Breast epithelium (tissue), 4 donors: ENCODE results near the gene GDPD5. TPM values are rescaled to one million over a fixed set of nuclear protein-coding genes. Genes with fewer than 3 reads are reported as not detected.

Experiments used
- DNase-seq, 2 donors: peaks; one replicate each; pipeline ENCODE4 v3.0.0-alpha.2; 2019; ENCODE audit warnings: low spot score in 2 of 2
- H3K27ac ChIP-seq, 2 donors: fragments of 200-600 bp; sonication (generic) in 1 of 2; one replicate each; pipeline ENCODE4 v1.5.1; 2016 to 2019; ENCODE audit warnings: mild to moderate bottlenecking in 1 of 2
- H3K27me3 ChIP-seq, 2 donors: fragments of 200-600 bp; sonication (generic) in 1 of 2; one replicate each; pipeline versions ENCODE4 v1.5.1 to v1.6.0; 2017 to 2019; ENCODE audit warnings: control low read depth in 1 of 2, mild to moderate bottlenecking in 1 of 2
- H3K36me3 ChIP-seq: fragments of 200-600 bp; one replicate; pipeline ENCODE4 v1.5.1; 2019
- H3K4me1 ChIP-seq, 2 donors: fragments of 200-600 bp; sonication (generic); one replicate each; pipeline ENCODE4 v1.5.1; 2016 to 2019; ENCODE audit warnings: control low read depth in 1 of 2
- H3K4me3 ChIP-seq, 3 donors: fragments of 200-600 bp; sonication (generic); 1 replicate in 2 of 3; 2 replicates in 1 of 3; pipeline ENCODE4 v1.5.1; 2016 to 2019; ENCODE audit warnings: mild to moderate bottlenecking in 3 of 3, moderate library complexity in 2 of 3
- H3K9me3 ChIP-seq, 2 donors: fragments of 200-600 bp; sonication (generic) in 1 of 2; one replicate each; pipeline ENCODE4 v1.5.1; 2016 to 2019; ENCODE audit warnings: control low read depth in 1 of 2
- POLR2A ChIP-seq: fragments of 450-650 bp; IDR thresholded peaks from one replicate; pipeline ENCODE4 v1.6.1; 2016; ENCODE audit warnings: antibody characterized with exemption, mild to moderate bottlenecking, moderate library complexity
- POLR2AphosphoS5 ChIP-seq, 3 donors: sonication (generic); formaldehyde crosslinking; IDR thresholded peaks; one replicate each; pipeline ENCODE4 v1.6.1; 2017; ENCODE audit warnings: antibody characterized with exemption in 3 of 3
- intact Hi-C: fragments of 100-400 bp; cut with DNase I; formaldehyde crosslinking; loops from one replicate; pipeline ENCODE4 v1.15.1; 2023; ENCODE audit warnings: low total_unique reads
- total RNA-seq, 3 donors: library from RNA; depleted of rRNA; stranded (reverse); fragments of >200 nt; gene quantifications; one replicate each; pipeline ENCODE4 v1.1.0, GENCODE V29; 2016
- TF ChIP-seq, protein P1 (sequence below), 3 donors: fragments of 450-650 bp; IDR thresholded peaks; one replicate each; pipeline ENCODE4 v1.5.1; 2016 to 2017; ENCODE audit warnings: antibody characterized with exemption in 3 of 3, mild to moderate bottlenecking in 3 of 3, moderate library complexity in 3 of 3

Gene GDPD5
- total RNA-seq, 3 donors from 2014 or later: 10.5 to 25.9 (median 14.8) TPM

DNA sequence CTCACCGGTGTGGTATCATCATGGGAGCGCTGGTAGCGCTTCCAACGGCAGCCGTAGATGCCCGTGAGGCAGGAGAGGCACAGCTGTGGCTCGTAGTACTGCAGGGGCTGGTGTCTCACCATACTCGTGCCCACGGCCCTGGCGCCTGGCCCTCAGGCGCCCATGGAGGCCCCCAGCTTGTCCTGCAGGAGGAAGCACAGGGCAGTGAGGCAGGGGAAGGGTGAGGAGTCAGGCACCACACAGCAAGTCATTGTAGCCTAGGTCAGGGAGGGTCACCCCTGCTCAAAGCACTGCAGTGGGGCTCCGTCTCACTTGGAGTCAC lies 48.2 kb downstream of the GDPD5 start:
- peak overlapping the region; percentile 83 to 94 for H3K27ac ChIP-seq
- intact Hi-C loops: loop anchor here (5.0 kb wide), 1 partner anchor 1250 kb away; no protein-coding TSS in a partner anchor
- DNase-seq: no peak

DNA sequence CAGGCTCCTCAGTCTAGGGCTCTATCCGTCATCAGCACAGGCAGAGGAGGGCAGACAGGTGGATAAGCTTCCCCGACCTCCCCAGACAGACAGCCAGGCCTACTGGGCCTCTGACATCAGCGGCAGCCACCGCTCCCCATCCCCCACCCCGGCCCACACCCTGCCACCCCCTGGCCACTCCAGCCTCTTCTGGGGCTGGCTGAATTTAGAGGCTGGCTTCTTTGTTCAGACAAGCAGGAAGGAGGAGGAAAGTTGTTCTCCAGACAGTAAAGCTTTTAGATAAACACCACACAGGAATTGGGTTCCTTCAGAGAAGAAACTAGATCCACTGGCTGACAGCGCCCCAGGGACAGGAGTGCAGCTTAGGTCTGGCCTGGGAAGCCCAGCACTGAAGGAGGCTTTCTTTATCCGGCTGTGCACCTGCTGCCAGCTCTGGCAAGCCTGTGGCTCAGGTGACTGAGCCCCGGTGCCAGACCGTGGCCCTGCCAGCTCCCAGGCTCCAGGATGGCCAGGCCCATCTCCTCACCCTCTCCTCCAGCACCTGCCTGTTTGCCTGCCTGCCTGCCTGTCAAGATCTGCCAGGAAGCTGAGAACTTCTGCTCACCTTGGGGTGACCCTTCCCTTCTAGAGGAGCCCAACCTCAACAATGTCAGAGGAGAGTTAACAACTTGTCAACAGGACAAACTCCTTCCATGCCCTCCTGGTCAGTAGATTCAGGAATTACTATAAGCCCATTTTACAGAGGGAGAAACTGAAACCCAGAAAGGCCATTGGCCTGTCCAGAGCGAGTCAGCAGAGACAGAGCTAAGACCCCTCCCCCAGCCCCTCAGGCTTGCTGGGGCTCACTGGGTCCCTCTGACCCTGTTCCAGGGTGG lies 48.8 kb downstream of the GDPD5 start:
- no peaks in the 10 kb centered on the region for H3K36me3 ChIP-seq
- H3K4me1 ChIP-seq: peaks cover 3% of the 10 kb centered on the region in 2 donors
- intact Hi-C loops: loop anchor here (5.0 kb wide), 1 partner anchor 1250 kb away; no protein-coding TSS in a partner anchor
- H3K27ac ChIP-seq: peak overlapping the region; percentile 83 to 94
- H3K27me3 ChIP-seq: no peaks in the 10 kb centered on the region
- DNase-seq: peak; percentile 75 to 84
- TF ChIP-seq, protein P1, sequence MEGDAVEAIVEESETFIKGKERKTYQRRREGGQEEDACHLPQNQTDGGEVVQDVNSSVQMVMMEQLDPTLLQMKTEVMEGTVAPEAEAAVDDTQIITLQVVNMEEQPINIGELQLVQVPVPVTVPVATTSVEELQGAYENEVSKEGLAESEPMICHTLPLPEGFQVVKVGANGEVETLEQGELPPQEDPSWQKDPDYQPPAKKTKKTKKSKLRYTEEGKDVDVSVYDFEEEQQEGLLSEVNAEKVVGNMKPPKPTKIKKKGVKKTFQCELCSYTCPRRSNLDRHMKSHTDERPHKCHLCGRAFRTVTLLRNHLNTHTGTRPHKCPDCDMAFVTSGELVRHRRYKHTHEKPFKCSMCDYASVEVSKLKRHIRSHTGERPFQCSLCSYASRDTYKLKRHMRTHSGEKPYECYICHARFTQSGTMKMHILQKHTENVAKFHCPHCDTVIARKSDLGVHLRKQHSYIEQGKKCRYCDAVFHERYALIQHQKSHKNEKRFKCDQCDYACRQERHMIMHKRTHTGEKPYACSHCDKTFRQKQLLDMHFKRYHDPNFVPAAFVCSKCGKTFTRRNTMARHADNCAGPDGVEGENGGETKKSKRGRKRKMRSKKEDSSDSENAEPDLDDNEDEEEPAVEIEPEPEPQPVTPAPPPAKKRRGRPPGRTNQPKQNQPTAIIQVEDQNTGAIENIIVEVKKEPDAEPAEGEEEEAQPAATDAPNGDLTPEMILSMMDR (IDR thresholded peaks at IDR 0.05): no peak
- TF ChIP-seq POLR2A (no peak), POLR2AphosphoS5 (IDR thresholded peaks at IDR 0.05) (no peak)
- no peaks in the 10 kb centered on the region for H3K9me3 ChIP-seq
- no peak overlapping the region for H3K4me3 ChIP-seq

More for the DNA sequence above, 48.2 kb downstream of the GDPD5 start:
- peaks cover 3% of the 10 kb centered on the region in 2 donors for H3K4me1 ChIP-seq
- no peaks in the 10 kb centered on the region for H3K27me3 ChIP-seq
- H3K4me3 ChIP-seq: no peak overlapping the region
- no peaks in the 10 kb centered on the region for H3K9me3 ChIP-seq
- no peak for TF ChIP-seq POLR2A
- TF ChIP-seq, protein P1 (IDR thresholded peaks at IDR 0.05): no peak
- no peak for TF ChIP-seq POLR2AphosphoS5 (IDR thresholded peaks at IDR 0.05)
- no peaks in the 10 kb centered on the region for H3K36me3 ChIP-seq

DNA sequence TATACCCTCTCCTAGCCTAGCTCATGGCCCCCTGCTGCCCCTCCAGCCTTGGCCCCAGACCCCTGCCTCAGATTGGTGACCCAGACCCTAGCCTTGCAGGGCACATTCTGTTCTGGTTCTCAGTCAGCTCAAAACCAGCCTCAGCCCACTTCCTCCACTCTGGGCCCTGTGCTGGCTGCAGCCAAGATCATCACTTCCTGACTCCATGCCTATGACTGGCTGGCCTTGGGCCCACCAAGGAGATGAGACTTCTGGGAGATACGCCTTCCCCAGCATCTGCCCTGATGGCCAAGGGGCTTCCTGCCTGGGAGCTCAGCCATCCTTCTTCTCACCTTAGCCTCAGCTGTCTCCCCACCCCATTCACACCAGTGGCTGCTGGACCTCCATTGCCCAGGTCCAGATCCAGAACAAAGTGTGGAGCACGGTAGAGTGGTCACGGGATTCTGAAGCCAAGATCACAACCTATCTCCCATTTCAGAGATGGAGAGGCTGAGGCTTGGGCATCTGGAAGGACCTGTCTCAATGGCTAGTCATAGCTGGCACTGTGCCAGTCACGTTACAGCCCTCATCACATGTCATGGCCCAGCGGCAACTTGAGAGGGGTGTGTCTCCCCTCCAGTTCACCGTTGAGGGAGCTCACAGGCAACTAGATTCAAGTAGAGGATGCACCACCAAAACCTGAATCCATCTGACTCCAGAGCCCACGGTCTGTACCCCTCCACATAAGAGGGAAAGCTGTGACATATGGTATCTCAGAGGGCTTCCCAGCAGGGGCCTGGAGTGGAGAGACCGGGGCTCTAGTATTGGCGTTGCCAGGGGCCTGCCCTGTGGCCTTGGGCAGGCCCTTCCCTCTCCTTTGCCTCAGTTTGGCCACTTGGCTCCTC lies 49.7 kb downstream of the GDPD5 start:
- H3K4me3 ChIP-seq: peak overlapping the region in 1 of 3 donors; percentile 38
- TF ChIP-seq POLR2A: no peak
- TF ChIP-seq POLR2AphosphoS5 (IDR thresholded peaks at IDR 0.05): no peak
- TF ChIP-seq, protein P1 (IDR thresholded peaks at IDR 0.05): no peak
- peak in 1 of 2 donors; percentile 38 for DNase-seq
- H3K9me3 ChIP-seq: no peaks in the 10 kb centered on the region
- intact Hi-C loops: loop anchor here (5.0 kb wide), 1 partner anchor 1251 kb away; no protein-coding TSS in a partner anchor
- H3K4me1 ChIP-seq: peaks cover 3% of the 10 kb centered on the region in 2 donors
- no peaks in the 10 kb centered on the region for H3K36me3 ChIP-seq
- H3K27me3 ChIP-seq: no peaks in the 10 kb centered on the region
- peak overlapping the region; percentile 83 to 94 for H3K27ac ChIP-seq

DNA sequence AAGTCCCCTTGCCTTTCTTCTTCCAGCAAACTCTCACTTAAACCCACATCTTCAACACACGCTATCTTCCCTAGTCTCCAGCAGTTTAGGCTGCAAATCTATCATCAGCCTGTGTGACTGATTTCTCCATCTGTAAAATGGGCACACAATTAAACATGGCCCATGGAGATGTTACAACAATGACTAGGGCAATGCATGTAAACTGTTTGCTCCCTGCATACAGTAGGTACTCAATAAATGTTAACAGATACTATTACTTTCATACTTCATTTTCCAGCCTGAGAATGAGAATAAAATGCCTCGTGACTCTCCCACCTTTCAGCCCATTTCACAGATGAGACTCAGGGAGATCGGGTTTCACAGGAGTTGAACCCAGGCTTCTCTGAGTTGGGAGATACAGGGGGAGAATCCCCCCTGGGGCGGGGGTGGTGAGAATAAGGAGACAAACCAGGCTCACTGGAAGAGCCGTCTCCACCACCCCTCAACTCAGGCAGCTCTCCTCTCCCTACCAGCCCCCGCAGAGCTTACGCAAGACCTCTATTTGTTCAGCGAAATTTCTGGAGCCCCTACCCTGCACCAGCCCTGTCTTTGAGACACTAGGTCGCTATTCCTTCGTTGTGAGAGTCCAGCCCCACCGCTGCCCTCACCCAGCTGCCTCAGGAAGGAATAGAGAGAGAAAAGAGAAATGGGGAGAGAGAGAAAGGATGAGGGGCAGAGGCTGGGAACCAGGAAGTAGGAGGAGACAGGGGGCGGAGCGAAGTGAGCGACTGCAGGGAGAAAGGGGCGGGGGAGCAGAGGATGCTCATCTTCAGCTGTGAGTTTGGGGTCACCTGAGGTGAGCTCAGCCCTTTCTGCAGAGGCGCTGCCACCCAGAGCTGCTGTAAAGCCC lies 50.6 kb downstream of the GDPD5 start:
- intact Hi-C loops: loop anchor here (5.0 kb wide), 1 partner anchor 1252 kb away; no protein-coding TSS in a partner anchor
- H3K27ac ChIP-seq: peak overlapping the region; percentile 83 to 94
- no peaks in the 10 kb centered on the region for H3K27me3 ChIP-seq
- TF ChIP-seq POLR2A: no peak
- TF ChIP-seq, protein P1 (IDR thresholded peaks at IDR 0.05): no peak
- no peak for TF ChIP-seq POLR2AphosphoS5 (IDR thresholded peaks at IDR 0.05)
- H3K36me3 ChIP-seq: no peaks in the 10 kb centered on the region
- H3K4me3 ChIP-seq: peak overlapping the region in 1 of 3 donors; percentile 38
- H3K4me1 ChIP-seq: peaks cover 3% of the 10 kb centered on the region in 2 donors
- no peaks in the 10 kb centered on the region for H3K9me3 ChIP-seq
- DNase-seq: peak in 1 of 2 donors; percentile 39
